Left ventricle myocardium inferior (tissue), 1 donor: ENCODE measurements around the gene IL9R. TPM values are rescaled to one million over a fixed set of nuclear protein-coding genes. Genes with fewer than 3 reads are reported as not detected.

Source experiments
- DNase-seq: peaks from one replicate; pipeline ENCODE4 v3.0.0-alpha.2; 2020
- H3K27ac ChIP-seq: fragments of 200-600 bp; replicated peaks from 2 replicates; pipeline ENCODE4 v1.8.0; 2021
- H3K27me3 ChIP-seq: fragments of 200-600 bp; 2 replicates; pipeline ENCODE4 v1.8.0; 2021; ENCODE audit warnings: low read depth
- H3K36me3 ChIP-seq: fragments of 200-600 bp; 2 replicates; pipeline ENCODE4 v1.8.0; 2021
- H3K4me1 ChIP-seq: fragments of 200-600 bp; 2 replicates; pipeline ENCODE4 v1.8.0; 2021
- H3K4me3 ChIP-seq: fragments of 200-600 bp; 2 replicates; pipeline ENCODE4 v1.8.0; 2021; ENCODE audit warnings: mild to moderate bottlenecking, moderate library complexity
- H3K9me3 ChIP-seq: fragments of 200-600 bp; replicated peaks from 2 replicates; pipeline ENCODE4 v1.8.0; 2021
- intact Hi-C: fragments of 100-400 bp; cut with micrococcal nuclease; formaldehyde crosslinking; loops from one replicate; pipeline ENCODE4 v1.11.0; 2022
- long read RNA-seq: library from polyadenylated mRNA; unstranded; transcript quantifications from one replicate; pipeline ENCODE4 v2.0.0, GENCODE V29; 2021
- total RNA-seq: library from RNA; stranded (reverse); fragmentation: NEBNext Ultra II Directional; extraction: Animal tissue kit (Norgen Biotek cat#: 25700); gene quantifications from one replicate; pipeline ENCODE4 v1.2.1, GENCODE V29; 2021
- TF ChIP-seq, protein P1 (sequence below): fragments of 200-600 bp; IDR thresholded peaks from 2 replicates; pipeline ENCODE4 v1.8.0; 2021; ENCODE audit warnings: antibody characterized with exemption, mild to moderate bottlenecking, borderline replicate concordance
- donor health status: DM: no; HTN: yes; CAD: no; lungs with severe emphysema.

Gene IL9R
- not detected for total RNA-seq
- long read RNA-seq: 0 reads

DNA sequence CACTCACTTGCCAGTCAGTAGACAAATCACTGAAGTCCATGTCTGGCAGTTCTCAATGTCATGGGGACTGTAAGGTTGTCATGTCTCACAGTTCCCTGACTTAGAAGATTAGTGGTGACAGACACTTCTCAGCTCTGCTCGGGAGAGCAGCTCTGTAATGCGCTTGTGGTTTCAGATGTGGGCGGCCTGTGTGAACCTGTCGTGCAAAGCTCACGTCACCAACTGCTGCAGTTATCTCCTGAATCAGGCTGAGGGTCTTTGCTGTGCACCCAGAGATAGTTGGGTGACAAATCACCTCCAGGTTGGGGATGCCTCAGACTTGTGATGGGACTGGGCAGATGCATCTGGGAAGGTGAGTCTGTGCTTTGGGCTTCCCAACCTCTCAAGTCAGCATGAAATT lies at the start of gene IL9R:
TSS of gene IL9R (plus strand) at position 261 of the 400 bp plus-strand sequence. CDS start at position 325, 64 bp downstream.
- no peaks in the 10 kb centered on the region for H3K9me3 ChIP-seq
- no peak within 1 kb of the TSS for H3K4me3 ChIP-seq
- DNase-seq: no peak
- no peaks in the 10 kb centered on the region for H3K36me3 ChIP-seq
- H3K4me1 ChIP-seq: no peaks in the 10 kb centered on the region
- TF ChIP-seq, protein P1, sequence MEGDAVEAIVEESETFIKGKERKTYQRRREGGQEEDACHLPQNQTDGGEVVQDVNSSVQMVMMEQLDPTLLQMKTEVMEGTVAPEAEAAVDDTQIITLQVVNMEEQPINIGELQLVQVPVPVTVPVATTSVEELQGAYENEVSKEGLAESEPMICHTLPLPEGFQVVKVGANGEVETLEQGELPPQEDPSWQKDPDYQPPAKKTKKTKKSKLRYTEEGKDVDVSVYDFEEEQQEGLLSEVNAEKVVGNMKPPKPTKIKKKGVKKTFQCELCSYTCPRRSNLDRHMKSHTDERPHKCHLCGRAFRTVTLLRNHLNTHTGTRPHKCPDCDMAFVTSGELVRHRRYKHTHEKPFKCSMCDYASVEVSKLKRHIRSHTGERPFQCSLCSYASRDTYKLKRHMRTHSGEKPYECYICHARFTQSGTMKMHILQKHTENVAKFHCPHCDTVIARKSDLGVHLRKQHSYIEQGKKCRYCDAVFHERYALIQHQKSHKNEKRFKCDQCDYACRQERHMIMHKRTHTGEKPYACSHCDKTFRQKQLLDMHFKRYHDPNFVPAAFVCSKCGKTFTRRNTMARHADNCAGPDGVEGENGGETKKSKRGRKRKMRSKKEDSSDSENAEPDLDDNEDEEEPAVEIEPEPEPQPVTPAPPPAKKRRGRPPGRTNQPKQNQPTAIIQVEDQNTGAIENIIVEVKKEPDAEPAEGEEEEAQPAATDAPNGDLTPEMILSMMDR: no peak
- no peak within 1 kb of the TSS for H3K27ac ChIP-seq
- H3K27me3 ChIP-seq: peaks cover 2% of the 10 kb centered on the region
- intact Hi-C loops: no loop called here

- intact Hi-C loops: no loop called here
- no peaks in the 10 kb centered on the region for H3K27me3 ChIP-seq
- no peaks in the 10 kb centered on the region for H3K4me1 ChIP-seq
- no peak overlapping the region for H3K27ac ChIP-seq
- no peak overlapping the region for H3K4me3 ChIP-seq
- TF ChIP-seq, protein P1: no peak
- H3K36me3 ChIP-seq: no peaks in the 10 kb centered on the region
- DNase-seq: no peak
- H3K9me3 ChIP-seq: no peaks in the 10 kb centered on the region
Observed at GRCh38 chrX:155949098-155949497, 48.4 kb upstream of the IL9R start.

GRCh38 chrX:155951237-155951789 lies 46.2 kb upstream of the IL9R start:
- Histone ChIP-seq H3K36me3 (no peaks in the 10 kb centered on the region), H3K27ac (no peak overlapping the region), H3K9me3 (no peaks in the 10 kb centered on the region), H3K4me1 (no peaks in the 10 kb centered on the region), H3K27me3 (no peaks in the 10 kb centered on the region), H3K4me3 (no peak overlapping the region)
- intact Hi-C loops: no loop called here
- TF ChIP-seq, protein P1: no peak
- no peak for DNase-seq

- Histone ChIP-seq H3K36me3 (no peaks in the 10 kb centered on the region), H3K27me3 (no peaks in the 10 kb centered on the region), H3K4me3 (no peak overlapping the region), H3K27ac (no peak overlapping the region), H3K4me1 (no peaks in the 10 kb centered on the region), H3K9me3 (no peaks in the 10 kb centered on the region)
- TF ChIP-seq, protein P1: no peak
- no peak for DNase-seq
- intact Hi-C loops: no loop called here
Observed at GRCh38 chrX:155953055-155953454, 44.4 kb upstream of the IL9R start.

DNA sequence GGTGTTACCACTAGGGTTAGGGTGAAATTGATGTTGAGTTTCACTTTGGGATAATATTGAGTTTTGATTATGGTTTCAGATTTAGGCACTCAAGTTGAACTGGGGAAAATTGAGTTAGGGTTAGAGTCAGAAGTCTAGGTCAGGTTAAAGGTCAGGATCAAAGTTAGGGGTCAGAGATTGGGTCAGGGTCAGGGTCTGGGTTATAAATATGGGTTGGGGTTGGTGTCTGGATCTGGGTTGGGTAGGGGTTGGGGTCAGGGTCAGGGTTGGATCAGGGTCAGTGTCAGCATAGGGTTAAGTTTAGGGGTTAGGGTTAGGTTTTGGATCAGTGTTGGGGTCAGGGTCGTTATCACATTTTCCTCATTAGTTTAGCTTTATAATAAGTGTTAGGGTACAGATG lies 42.7 kb upstream of the IL9R start:
- intact Hi-C loops: no loop called here
- Histone ChIP-seq H3K27ac (no peak overlapping the region), H3K9me3 (no peaks in the 10 kb centered on the region), H3K4me3 (no peak overlapping the region), H3K4me1 (no peaks in the 10 kb centered on the region), H3K36me3 (no peaks in the 10 kb centered on the region), H3K27me3 (no peaks in the 10 kb centered on the region)
- TF ChIP-seq, protein P1: no peak
- no peak for DNase-seq

DNA sequence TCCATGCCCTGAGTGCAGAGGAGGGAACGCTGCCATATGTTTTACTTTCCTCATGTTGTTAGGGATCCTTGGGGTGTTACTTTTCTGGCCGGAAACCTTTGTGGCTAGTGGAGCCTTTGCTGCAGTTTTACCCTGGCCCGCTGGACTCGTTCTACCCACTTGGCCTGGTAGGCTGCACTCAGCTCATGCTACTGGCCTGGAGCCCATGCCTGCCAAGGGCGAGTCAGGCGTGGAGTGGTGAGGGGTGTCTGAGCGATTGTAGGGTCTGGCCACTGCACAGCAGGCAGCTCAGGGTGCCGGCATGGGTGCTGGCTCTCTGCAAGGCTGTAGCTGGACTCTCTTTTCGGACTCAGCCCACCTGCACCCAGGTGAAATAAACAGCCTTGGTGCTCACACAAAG lies 41.4 kb upstream of the IL9R start:
- peaks cover 6% of the 10 kb centered on the region for H3K27me3 ChIP-seq
- no peak overlapping the region for H3K4me3 ChIP-seq
- no peak overlapping the region for H3K27ac ChIP-seq
- no peaks in the 10 kb centered on the region for H3K9me3 ChIP-seq
- intact Hi-C loops: no loop called here
- TF ChIP-seq, protein P1: no peak
- no peaks in the 10 kb centered on the region for H3K4me1 ChIP-seq
- DNase-seq: no peak
- no peaks in the 10 kb centered on the region for H3K36me3 ChIP-seq
